Left lung (tissue), 10 donors: Measurements from ENCODE around the gene CEACAM21. TPM values are rescaled to one million over a fixed set of nuclear protein-coding genes. Genes with fewer than 3 reads are reported as not detected.

ENCODE experiments used
- ATAC-seq: fragments of 200-7000 bp; cut with Tn5 transposase; one replicate; pipeline ENCODE4 v1.9.1; 2020; ENCODE audit warnings: moderate library complexity
- DNase-seq, 4 donors: peaks; one replicate each; pipeline ENCODE4 v3.0.0-alpha.2; 2013 to 2020
- H3K27ac ChIP-seq, 2 donors: fragments of 200-600 bp; sonication (generic) in 1 of 2; one replicate each; pipeline versions ENCODE4 v1.5.0 to v1.8.0; 2020 to 2021
- H3K27me3 ChIP-seq, 2 donors: fragments of 200-600 bp; sonication (generic) in 1 of 2; one replicate each; pipeline versions ENCODE4 v1.5.0 to v1.8.0; 2020 to 2021
- H3K36me3 ChIP-seq, 2 donors: fragments of 200-600 bp; sonication (generic) in 1 of 2; one replicate each; pipeline versions ENCODE4 v1.5.0 to v1.8.0; 2020 to 2021
- H3K4me1 ChIP-seq, 2 donors: fragments of 200-600 bp; one replicate each; pipeline ENCODE4 v1.8.0; 2021
- H3K4me3 ChIP-seq, 2 donors: fragments of 200-600 bp; sonication (generic) in 1 of 2; one replicate each; pipeline versions ENCODE4 v1.5.0 to v1.8.0; 2020 to 2021; ENCODE audit warnings: mild to moderate bottlenecking in 1 of 2
- H3K9me3 ChIP-seq, 2 donors: fragments of 200-600 bp; sonication (generic) in 1 of 2; one replicate each; pipeline versions ENCODE4 v1.5.0 to v1.8.0; 2020 to 2021
- intact Hi-C, 2 donors: fragments of 100-400 bp; cut with DNase I; formaldehyde crosslinking; loops; one replicate each; pipeline versions ENCODE4 v1.11.2 to v1.14.2; 2022
- polyA plus RNA-seq, 6 donors: library from polyadenylated mRNA; unstranded; fragments of 120-200 nt; gene quantifications; one replicate each; pipeline ENCODE4 v1.2.1, GENCODE V29; 2013; ENCODE audit not compliant: insufficient read length in 6 of 6
- total RNA-seq, 2 donors: library from RNA; stranded (reverse); fragmentation: NEBNext Ultra II Directional; extraction: Animal tissue kit (Norgen Biotek cat#: 25700); gene quantifications; one replicate each; pipeline ENCODE4 v1.2.1, GENCODE V29; 2021
- TF ChIP-seq, protein P1 (sequence below), 2 donors: fragments of 200-600 bp; sonication (generic) in 1 of 2; IDR thresholded peaks; one replicate each; pipeline versions ENCODE4 v1.5.0 to v1.8.0; 2021; ENCODE audit warnings: antibody characterized with exemption in 2 of 2
- donor health status: DM: no; HTN: yes; CAD: no.
- donor health status: DM: no; HTN: no; CAD: no.

The CEACAM21 gene
- total and polyA plus RNA-seq, 8 donors: 3.9 to 8.9 (median 7.1) TPM

DNA sequence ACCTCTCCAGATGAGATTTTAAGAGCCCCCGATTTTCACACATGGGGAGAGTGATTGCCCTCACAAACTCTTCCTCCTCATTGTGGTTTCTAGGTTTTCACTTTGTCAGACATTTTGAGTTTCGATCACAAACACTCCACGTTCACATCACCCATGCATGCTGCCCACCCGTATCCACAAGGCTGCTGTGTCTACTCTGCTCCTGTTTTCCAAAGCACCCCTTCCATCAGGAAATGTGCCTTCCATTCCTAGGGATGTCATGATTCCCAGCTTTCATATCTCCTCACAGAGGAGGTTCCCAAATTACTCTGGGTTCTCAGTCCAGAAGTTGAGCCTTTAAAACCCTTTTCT, 45.8 kb upstream of the CEACAM21 start:
- ATAC-seq: no peak
- peaks cover 5 to 73% of the 10 kb centered on the region in 2 donors for H3K4me1 ChIP-seq

GRCh38 chr19:41530761-41531301, 45.1 kb upstream of the CEACAM21 start:
- Histone ChIP-seq H3K4me3 (peak overlapping the region in 1 of 2 donors; percentile 27), H3K27me3 (peaks cover 8 to 9% of the 10 kb centered on the region in 2 donors), H3K9me3 (peaks cover 0 to 3% of the 10 kb centered on the region in 2 donors), H3K27ac (peak overlapping the region; percentile 86 to 98), H3K36me3 (no peaks in the 10 kb centered on the region), H3K4me1 (peaks cover 5 to 74% of the 10 kb centered on the region in 2 donors)
- peak; percentile 54 for ATAC-seq
- intact Hi-C loops: loop anchor here (10.0 kb wide), 2 partner anchors 76 to 86 kb away; partner anchors contain the start of gene ERICH4 (in 1 of the 2)
- TF ChIP-seq, protein P1, sequence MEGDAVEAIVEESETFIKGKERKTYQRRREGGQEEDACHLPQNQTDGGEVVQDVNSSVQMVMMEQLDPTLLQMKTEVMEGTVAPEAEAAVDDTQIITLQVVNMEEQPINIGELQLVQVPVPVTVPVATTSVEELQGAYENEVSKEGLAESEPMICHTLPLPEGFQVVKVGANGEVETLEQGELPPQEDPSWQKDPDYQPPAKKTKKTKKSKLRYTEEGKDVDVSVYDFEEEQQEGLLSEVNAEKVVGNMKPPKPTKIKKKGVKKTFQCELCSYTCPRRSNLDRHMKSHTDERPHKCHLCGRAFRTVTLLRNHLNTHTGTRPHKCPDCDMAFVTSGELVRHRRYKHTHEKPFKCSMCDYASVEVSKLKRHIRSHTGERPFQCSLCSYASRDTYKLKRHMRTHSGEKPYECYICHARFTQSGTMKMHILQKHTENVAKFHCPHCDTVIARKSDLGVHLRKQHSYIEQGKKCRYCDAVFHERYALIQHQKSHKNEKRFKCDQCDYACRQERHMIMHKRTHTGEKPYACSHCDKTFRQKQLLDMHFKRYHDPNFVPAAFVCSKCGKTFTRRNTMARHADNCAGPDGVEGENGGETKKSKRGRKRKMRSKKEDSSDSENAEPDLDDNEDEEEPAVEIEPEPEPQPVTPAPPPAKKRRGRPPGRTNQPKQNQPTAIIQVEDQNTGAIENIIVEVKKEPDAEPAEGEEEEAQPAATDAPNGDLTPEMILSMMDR (IDR thresholded peaks at IDR 0.05): no peak
- peak in 1 of 4 donors; percentile 52 for DNase-seq

More for the DNA sequence above, 45.8 kb upstream of the CEACAM21 start:
- H3K36me3 ChIP-seq: no peaks in the 10 kb centered on the region
- no peak for DNase-seq
- TF ChIP-seq, protein P1 (IDR thresholded peaks at IDR 0.05): no peak
- peak overlapping the region in 1 of 2 donors; percentile 27 for H3K4me3 ChIP-seq
- H3K27me3 ChIP-seq: peaks cover 8 to 16% of the 10 kb centered on the region in 2 donors
- peak overlapping the region; percentile 86 to 98 for H3K27ac ChIP-seq
- intact Hi-C loops: loop anchor here (10.0 kb wide), 2 partner anchors 75 to 85 kb away; partner anchors contain the start of gene ERICH4 (in 1 of the 2)
- peaks cover 0 to 3% of the 10 kb centered on the region in 2 donors for H3K9me3 ChIP-seq

DNA sequence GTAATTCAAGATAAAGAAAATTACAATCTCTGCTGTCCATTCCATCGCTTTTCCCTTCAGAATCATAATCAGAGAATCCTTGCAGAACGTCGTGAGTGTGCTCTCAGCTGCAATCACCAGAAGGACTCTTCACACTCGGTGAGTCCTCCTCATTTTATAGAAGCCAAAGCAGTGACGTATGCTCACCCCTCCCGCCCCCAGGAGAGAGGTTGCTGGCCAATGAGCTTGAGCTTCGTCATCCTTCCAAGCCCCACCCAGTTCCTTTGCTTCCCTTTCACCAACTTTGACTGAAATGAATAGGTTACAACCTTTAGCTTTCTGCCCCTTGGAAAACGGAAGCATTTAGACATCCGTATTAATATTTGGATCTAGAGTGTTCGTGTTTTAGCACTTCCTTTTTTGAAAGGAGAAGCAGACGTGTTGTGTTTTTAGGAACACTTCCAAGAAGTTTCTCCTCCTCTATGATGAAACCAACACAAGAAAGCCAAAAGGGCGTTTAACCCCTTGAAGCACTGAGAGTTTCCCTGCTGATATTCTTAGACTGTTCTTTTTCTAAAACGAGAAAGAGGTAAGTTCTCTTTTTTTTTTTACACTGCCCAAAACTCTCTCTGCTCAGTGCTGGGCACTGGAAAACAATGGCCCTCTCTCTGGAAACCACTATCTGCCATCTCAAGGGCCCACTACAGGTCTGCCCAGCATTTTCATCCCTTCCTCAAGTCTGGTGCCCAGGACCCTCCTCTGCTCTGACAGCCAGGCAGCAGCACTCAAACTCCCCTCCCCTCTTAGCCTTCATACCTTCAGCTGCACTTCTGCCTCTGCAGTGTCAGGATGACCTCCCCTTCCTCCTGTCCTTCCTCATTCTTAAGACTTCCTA, 44.3 kb upstream of the CEACAM21 start:
- H3K27me3 ChIP-seq: peaks cover under 1 to 2% of the 10 kb centered on the region in 2 donors
- peak; percentile 65 to 88 (median 78) for DNase-seq
- H3K9me3 ChIP-seq: peaks cover 0 to 3% of the 10 kb centered on the region in 2 donors
- peak overlapping the region in 1 of 2 donors; percentile 27 for H3K4me3 ChIP-seq
- intact Hi-C loops: loop anchor here (10.0 kb wide), 2 partner anchors 77 to 87 kb away; partner anchors contain the start of gene ERICH4 (in 1 of the 2)
- peak overlapping the region; percentile 86 to 98 for H3K27ac ChIP-seq
- TF ChIP-seq, protein P1 (IDR thresholded peaks at IDR 0.05): no peak
- H3K4me1 ChIP-seq: peaks cover 5 to 71% of the 10 kb centered on the region in 2 donors
- ATAC-seq: peak; percentile 94
- H3K36me3 ChIP-seq: no peaks in the 10 kb centered on the region

DNA sequence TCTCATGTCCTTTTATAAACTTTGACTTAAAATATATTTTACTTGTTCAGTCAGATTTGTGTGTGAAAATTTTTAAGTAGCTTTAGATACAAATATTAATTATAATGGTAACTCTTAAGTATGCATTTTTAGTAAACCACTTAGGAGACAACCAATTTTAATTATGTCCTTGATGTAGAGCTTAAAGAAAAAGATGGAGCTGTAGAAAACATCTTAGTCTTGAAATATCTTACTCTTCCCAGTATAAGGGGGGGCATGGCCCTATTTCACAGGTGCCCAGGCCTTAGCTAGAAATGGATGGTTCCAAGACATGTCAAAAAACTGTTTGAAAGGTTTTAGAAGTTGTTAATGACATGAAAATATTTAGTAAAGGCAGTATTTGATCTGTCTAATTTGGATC, 43.4 kb upstream of the CEACAM21 start:
- H3K27me3 ChIP-seq: no peaks in the 10 kb centered on the region
- peaks cover 0 to 3% of the 10 kb centered on the region in 2 donors for H3K9me3 ChIP-seq
- no peak for ATAC-seq
- peaks cover 5 to 71% of the 10 kb centered on the region in 2 donors for H3K4me1 ChIP-seq
- H3K27ac ChIP-seq: peak overlapping the region in 1 of 2 donors; percentile 98
- intact Hi-C loops: loop anchor here (10.0 kb wide), 2 partner anchors 78 to 88 kb away; partner anchors contain the start of gene ERICH4 (in 1 of the 2)
- H3K36me3 ChIP-seq: no peaks in the 10 kb centered on the region
- TF ChIP-seq, protein P1 (IDR thresholded peaks at IDR 0.05): no peak
- no peak for DNase-seq
- H3K4me3 ChIP-seq: no peak overlapping the region
